NCI-H1417 treated with DMSO at 0.1 percent for 48 hours (cell line): ENCODE results near the gene SLC39A9.
"Not testable (repeated sequence)": the region's sequence is repeated elsewhere in the genome, so short reads cannot be mapped to it uniquely, and the experiment has no call there.

Source experiments
- DNase-seq: peaks from one replicate; lab custom pipeline; 2025; lab: John Stamatoyannopoulos, UW

The SLC39A9 gene

DNA sequence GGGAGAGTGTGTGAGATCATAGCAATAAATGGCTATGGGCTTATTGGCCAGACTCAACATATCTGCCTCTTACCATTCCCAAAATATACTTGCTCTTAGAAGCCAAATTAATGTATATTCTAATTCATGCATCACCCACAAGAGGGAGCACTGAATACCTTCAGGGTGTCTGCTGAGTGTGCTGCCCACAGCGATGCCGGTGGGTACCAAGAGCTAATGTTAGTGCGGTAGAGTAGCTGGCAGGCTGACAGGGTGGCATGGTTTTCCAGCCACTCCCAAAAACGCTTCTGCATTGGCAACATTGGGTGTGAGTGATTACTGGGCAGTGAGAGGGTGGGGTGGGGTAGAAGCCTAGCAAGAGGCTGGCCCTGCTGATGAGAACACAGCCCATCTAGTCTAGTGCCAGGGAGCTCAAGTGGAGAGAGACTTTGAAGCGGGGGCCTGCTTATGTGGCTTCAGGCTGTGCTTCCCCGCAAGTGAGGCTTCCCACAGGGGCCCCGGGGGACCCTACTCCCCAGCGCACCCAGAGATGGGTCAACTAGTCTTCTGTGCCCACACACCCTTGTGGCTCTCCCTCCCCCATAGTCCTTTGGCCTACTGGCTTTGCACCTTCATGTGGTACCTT is 76.8 kb downstream of the SLC39A9 start:
- no peak for DNase-seq

DNA sequence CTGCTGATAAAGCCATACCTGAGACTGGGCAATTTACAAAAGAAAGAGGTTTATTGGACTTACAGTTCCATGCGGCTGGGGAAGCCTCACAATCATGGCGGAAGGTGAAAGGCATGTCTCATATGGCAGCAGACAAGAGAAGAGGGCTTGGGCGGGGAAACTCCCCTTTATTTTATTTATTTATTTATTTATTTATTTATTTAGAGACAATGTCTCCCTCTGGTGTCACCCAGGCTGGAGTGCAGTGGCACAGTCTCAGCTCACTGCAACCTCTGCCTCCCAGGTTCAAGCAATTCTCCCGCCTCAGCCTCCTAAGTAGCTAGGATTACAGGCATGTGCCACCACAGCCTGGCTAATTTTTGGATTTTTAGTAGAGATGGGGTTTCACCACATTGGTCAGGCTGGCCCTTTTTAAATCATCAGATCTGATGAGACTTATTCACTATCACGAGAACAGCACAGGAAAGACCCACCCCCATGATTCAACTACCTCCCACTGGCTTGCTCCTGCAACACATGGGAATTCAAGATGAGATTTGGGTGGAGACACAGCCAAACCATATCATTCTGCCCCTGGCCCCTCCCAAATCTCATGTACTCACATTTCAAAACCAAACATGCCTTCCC is 78.4 kb downstream of the SLC39A9 start:
- DNase-seq: not testable (repeated sequence)

DNA sequence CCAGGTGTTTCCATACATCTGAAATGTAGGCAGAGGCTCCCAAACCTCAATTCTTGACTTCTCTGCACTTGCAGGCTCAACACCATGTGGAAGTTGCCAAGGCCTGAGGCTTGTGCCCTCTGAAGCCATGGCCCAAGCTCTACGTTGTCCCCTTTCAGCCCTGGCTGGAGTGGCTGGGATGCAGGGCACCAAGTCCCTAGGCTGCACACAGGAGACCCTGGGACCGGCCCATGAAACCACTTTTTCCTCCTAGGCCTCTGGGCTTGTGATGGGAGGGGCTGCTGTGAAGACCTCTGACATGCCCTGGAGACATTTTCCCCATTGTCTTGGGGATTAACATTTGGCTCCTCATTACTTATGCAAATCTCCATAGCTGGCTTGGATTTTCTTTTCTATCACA is 79.6 kb downstream of the SLC39A9 start:
- DNase-seq: not testable (repeated sequence)

- no peak for DNase-seq
Observed at GRCh38 chr14:69479696-69480095, 81.2 kb downstream of the SLC39A9 start.

DNA sequence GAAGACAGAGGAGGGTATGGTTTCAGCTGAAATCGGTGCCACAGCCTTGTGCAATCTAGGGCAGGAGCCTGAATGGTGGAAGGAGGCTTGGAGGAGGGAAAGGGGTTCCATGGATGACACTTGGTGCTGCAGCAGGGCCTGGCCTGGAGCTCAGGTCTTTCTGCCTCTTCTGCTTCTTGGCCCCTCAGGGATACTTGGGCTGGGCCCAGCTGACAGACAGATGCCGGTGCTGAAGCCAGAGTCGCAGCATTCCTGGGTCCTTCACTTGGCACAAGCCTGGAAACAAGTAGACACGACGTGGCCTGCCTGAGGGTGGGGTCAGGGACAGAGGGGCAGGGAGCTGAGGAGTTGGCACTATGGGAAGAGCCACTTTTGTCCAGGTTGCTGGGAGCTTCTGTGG is 81.6 kb downstream of the SLC39A9 start:
- DNase-seq: no peak

DNA sequence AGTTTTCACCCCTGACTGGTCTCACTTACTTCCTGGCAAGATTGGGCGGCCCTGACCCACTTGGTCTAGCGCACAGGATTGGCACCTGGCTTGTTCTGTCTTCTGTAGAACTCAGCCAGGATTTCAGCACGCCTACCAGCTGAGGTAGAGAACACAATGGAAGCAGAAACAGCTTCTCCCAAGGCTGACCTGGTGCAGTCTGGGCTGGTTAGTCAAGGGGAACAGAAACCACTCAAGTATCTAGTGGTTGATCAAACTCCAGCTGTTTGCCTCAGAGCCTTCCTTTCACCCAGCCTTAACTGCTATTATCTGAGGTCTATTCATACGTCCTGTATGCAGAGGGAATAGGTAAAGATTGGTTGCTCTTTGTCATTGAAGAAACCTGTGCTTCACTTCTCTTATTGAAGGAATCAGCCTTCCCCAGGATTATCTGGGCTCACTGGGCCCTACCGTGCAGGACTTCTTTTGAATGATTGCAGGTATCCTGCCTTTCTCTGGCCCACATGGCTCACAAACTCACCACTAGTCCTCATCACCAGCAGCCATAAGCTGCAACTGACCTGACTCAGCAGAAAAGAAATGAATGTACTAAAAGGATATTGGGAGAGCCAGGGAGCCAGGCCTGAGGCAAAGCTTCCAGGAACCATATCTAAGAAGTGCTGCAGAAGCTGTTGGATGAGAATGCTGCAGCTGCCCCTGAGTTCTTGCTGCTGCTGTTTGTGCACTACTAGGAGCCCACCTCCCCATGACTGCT is 83.5 kb downstream of the SLC39A9 start:
- DNase-seq: no peak

DNA sequence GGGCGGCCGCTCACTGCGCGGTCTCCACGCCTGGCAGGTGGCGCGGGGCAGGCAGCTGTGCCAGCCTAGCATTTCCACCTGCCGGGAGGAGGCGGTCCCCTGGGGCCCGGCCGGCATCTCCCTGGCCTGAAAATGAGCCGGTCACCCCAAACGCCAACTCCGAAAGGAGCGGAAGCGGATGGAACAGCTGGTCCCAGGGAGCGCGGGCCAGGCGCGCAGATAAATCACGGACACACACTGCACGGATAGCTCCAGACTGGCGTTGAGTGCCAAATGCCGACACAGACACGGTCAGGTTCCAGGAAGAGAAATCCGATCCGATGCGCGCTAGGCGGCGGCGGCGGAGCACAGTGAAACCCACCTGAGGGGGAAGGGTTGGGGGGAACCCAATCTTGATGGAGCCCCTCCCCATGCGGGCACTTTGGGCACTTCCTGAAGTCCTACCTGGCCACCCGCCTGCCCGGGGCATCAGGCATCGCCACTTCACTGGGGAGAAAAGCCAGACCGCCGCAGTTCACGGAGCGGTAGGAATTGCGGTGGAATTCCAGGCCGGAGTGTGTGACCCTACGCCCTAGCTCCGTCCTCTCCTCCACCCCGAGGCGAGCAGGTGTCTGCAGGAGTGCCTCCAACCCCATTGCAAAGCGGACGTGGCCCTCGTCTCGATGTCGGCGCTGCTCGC is 85.4 kb downstream of the SLC39A9 start:
- DNase-seq: no peak

GRCh38 chr14:69484444-69485314 is 86.2 kb downstream of the SLC39A9 start, which contains the start of gene PLEKHD1:
PLEKHD1 (plus strand) TSS chr14:69484728; CDS start chr14:69484966, 238 bp downstream.
- no peak for DNase-seq

GRCh38 chr14:69485315-69485660 is 86.8 kb downstream of the SLC39A9 start:
- no peak for DNase-seq

- DNase-seq: no peak
Observed at GRCh38 chr14:69485701-69486100, 87.2 kb downstream of the SLC39A9 start.

- DNase-seq: no peak
Observed at GRCh38 chr14:69487226-69487625, 88.7 kb downstream of the SLC39A9 start.

DNA sequence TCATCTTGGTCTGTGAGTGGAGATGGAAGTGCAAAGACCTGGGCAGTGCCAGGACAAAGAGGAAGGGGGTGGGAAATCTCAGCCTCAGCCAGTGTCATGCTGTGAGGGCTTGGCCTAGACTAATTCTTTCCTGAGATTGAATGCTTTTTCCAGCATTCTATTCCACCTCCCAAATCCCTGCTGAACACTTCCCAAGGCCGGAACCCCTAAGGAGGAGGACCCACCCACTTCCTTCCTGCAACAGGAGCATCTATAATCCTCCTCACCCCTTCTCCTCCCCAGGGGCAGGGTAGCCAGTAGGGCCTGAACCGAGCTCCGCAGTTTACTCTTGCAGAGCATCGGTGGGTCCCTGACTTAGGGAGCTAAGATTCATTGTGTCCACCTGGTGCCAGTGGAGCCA is 89.3 kb downstream of the SLC39A9 start:
- no peak for DNase-seq

DNA sequence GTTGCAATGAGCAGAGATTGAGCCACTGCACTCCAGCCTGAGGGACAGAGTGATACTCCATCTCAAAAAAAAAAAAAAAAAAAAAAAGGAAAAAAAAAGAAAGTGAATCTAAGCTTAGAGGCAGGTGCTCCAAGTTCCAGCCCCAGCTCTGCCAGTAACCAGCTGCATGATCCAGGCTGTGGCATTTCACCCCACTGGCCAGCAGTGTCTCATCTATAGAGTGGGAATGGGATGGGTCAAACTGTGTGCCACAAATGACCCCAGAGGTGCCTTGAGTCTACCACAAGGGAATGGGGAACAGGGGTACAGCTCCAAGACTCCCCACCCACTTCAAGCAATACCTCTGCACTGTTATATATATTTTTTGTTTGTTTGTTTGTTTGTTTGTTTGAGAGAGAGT is 91.0 kb downstream of the SLC39A9 start:
- no peak for DNase-seq

GRCh38 chr14:69490219-69490918 is 91.9 kb downstream of the SLC39A9 start:
- no peak for DNase-seq

- no peak for DNase-seq
Observed at GRCh38 chr14:69491193-69491592, 92.7 kb downstream of the SLC39A9 start.

DNA sequence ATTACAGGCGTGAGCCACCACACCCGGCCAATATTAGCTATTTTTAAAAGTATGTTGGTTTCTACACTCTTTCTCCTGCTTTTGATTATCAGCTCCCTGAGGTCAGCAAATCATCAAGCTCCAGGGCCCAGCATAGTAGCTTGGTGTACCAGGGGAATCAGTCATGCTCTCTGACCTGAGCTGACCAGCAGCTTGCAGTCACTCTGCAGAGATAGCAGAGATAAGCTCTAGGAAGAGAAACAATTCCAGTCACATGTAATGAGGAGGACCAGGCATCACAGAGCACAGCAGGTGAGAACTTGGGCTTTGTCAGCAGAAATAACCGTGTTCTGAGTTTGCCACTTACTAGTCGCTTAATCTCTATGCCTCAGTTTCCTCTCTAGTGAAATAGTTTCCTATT is 94.5 kb downstream of the SLC39A9 start:
- no peak for DNase-seq

DNA sequence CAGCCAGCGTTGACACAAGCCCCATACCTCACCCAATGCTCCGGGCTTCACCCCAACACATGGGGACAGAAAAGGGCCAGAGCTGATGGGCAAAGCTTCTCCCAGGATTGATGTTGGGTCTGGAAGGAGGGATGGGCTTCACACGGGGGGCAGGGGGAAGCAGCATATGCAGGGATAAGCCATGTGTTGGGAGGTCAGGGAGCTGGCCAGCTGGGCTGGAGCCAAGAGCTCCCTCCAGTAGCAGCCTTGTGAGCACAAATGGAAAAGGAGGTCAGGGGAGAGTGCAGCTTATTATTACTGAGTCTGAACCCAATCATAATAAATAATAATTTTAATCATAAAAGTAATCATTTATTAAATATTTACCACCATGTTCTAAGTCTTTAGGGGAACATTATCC is 95.3 kb downstream of the SLC39A9 start:
- no peak for DNase-seq

- DNase-seq: no peak
Observed at GRCh38 chr14:69495341-69495921, 96.9 kb downstream of the SLC39A9 start.

DNA sequence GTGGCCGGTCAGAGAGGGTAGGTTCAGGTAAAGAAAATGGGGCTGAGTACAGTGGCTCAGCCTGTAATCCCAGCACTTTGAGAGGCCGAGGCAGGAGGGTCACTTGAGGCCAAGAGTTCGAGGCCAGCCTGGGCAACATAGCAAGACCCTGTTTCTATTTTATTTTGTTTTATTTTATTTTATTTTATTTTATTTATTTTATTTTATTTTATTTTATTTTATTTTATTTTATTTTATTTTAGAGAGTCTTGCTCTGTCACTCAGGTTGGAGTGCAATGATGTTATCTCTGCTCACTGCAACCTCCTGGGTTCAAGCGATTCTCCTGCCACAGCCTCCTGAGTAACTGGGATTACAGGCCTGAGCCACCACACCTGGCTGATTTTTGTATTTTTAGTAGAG is 99.4 kb downstream of the SLC39A9 start:
- DNase-seq: not testable (repeated sequence)

DNA sequence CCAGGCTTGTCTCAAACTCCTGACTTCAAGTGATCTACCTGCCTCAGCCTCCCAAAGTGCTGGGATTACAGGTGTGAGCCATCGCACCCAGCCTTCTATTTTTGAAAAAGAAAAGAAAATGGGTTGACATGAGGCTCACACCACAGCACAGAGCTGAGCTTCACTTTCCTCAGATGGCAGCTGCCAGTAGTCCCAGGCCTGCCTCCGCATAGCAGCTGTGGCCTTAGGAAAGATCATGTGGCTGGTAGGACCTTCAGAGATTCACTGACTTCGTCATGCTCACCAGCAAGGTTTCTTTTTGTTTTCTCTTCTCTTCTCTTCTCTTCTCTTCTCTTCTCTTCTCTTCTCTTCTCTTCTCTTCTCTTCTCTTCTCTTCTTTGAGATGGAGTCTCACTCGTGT is 99.8 kb downstream of the SLC39A9 start:
- not testable (repeated sequence) for DNase-seq

DNA sequence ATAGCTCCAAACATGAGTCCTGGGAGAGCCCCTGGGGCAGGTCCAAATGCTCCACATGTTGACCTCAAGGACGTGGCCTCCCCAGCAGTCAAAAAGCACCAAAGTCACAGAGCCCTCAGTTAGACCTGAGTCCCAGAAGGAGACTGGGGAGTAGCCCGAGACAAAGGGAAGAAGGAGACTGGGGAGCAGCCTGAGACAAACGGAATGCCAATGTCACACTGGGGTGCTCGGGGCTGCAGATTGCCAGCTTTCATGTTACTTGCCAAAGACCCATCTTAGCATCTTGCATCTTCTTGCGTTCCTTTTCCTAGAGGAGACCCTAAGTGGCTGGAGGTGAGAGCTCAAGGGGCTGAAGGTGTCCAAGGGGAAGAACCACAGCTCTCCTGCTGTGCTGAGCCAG is 100.9 kb downstream of the SLC39A9 start:
- no peak for DNase-seq
